Testis (tissue), 2 donors: ENCODE results near the gene MFSD6.

Experiments used
- POLR2A ChIP-seq: fragments of 450-650 bp; IDR thresholded peaks from one replicate; pipeline ENCODE4 v1.6.1; 2017; ENCODE audit warnings: antibody characterized with exemption, mild to moderate bottlenecking, moderate library complexity
- TF ChIP-seq, protein P1 (sequence below), 3 experiments: fragments of 450-650 bp in 2 of 3; fragments of 200-600 bp in 1 of 3; sonication (generic) in 1 of 3; IDR thresholded peaks; one replicate each; pipeline ENCODE4 v1.5.1; 2016 to 2019; ENCODE audit warnings: antibody characterized with exemption in 3 of 3, mild to moderate bottlenecking in 2 of 3, moderate library complexity in 1 of 3

DNA sequence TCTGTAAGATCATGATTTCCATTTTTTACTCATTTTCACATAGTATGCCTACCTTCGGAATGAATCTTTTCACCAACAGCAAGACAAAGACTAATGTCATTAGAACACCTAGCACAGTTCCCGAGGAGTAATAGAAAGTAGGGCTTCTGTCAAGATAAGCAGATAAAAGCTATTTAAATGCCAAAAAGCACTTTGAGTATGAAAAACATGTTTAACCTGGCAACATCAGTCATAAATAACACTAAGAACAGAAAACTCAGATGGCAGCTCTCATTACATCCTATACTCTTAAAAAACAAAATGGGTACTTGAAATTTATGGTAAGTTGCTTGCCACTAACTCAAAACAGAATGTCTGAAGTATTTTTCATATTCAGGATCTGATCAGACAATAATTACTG, 109.3 kb downstream of the MFSD6 start:
- TF ChIP-seq, protein P1, sequence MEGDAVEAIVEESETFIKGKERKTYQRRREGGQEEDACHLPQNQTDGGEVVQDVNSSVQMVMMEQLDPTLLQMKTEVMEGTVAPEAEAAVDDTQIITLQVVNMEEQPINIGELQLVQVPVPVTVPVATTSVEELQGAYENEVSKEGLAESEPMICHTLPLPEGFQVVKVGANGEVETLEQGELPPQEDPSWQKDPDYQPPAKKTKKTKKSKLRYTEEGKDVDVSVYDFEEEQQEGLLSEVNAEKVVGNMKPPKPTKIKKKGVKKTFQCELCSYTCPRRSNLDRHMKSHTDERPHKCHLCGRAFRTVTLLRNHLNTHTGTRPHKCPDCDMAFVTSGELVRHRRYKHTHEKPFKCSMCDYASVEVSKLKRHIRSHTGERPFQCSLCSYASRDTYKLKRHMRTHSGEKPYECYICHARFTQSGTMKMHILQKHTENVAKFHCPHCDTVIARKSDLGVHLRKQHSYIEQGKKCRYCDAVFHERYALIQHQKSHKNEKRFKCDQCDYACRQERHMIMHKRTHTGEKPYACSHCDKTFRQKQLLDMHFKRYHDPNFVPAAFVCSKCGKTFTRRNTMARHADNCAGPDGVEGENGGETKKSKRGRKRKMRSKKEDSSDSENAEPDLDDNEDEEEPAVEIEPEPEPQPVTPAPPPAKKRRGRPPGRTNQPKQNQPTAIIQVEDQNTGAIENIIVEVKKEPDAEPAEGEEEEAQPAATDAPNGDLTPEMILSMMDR (IDR thresholded peaks at IDR 0.05), result no peak
- TF ChIP-seq POLR2A, result no peak
